ENCODE results near the gene RNF169. TPM values are rescaled to one million over a fixed set of nuclear protein-coding genes. Genes with fewer than 3 reads are reported as not detected.

The RNF169 gene
- total and polyA plus RNA-seq, 8 donors: 19.4 to 23.6 (median 22.2) TPM

DNA sequence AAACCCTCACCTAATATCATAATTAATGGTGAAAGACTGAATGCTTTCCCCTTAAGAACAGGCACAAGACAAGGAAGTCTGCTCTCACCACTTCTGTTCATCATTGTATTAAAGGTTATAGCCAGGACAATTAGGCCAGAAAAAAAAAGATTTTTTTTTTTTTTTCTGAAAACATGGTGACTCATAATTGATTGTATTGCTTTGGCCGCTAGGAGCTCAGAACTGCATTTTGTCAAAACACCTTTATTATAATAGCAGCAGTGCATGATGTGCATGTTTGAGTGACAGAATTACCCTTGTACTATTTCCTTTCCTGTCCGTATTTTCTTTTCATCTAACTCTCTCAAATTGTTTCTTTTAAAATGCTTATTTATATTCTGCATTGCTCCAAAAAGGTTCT is 98.1 kb downstream of the RNF169 start:
- TF ChIP-seq CTCF (IDR thresholded peaks at IDR 0.05): no peak
- intact Hi-C loops (cut with DNase I): no loop called here
- Histone ChIP-seq H3K36me3 (peaks cover 0 to 74% of the 10 kb centered on the region in 2 donors), H3K27me3 (no peaks in the 10 kb centered on the region), H3K4me3 (no peak overlapping the region), H3K9me3 (no peaks in the 10 kb centered on the region), H3K4me1 (no peaks in the 10 kb centered on the region), H3K27ac (no peak overlapping the region)
- no peak for DNase-seq
- no peak for ATAC-seq

DNA sequence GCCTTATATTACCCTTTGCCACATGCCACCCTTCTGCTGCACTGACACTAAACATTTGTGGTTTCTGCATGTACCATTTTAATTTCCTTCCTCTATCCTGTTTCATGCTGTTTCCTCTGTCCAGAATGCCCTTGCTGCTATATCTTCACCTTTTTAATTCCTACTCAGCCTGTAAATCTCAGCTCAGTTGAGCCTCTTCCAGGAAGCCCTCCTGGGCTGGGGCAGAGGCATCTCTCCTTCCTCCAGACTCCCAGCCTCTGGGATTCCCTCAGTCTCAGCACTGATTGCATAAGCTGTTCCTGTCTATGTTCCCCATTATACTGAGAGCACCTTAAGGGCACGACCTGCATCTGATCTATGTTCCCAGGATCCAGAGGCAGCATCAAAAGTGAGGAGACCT is 98.7 kb downstream of the RNF169 start:
- peaks cover 0 to 74% of the 10 kb centered on the region in 2 donors for H3K36me3 ChIP-seq
- H3K27me3 ChIP-seq: no peaks in the 10 kb centered on the region
- intact Hi-C loops (cut with DNase I): no loop called here
- H3K9me3 ChIP-seq: no peaks in the 10 kb centered on the region
- no peak for TF ChIP-seq CTCF (IDR thresholded peaks at IDR 0.05)
- DNase-seq (no peak), ATAC-seq (no peak)
- no peak overlapping the region for H3K27ac ChIP-seq
- H3K4me3 ChIP-seq: no peak overlapping the region
- H3K4me1 ChIP-seq: no peaks in the 10 kb centered on the region

- H3K4me1 ChIP-seq: no peaks in the 10 kb centered on the region
- no peak for ATAC-seq
- TF ChIP-seq CTCF (IDR thresholded peaks at IDR 0.05): no peak
- no peak overlapping the region for H3K4me3 ChIP-seq
- DNase-seq: no peak
- no peaks in the 10 kb centered on the region for H3K27me3 ChIP-seq
- H3K9me3 ChIP-seq: no peaks in the 10 kb centered on the region
- H3K36me3 ChIP-seq: peaks cover 0 to 74% of the 10 kb centered on the region in 2 donors
- H3K27ac ChIP-seq: no peak overlapping the region
- intact Hi-C loops (cut with DNase I): no loop called here
Observed at GRCh38 chr11:74847895-74848294, 99.2 kb downstream of the RNF169 start.

DNA sequence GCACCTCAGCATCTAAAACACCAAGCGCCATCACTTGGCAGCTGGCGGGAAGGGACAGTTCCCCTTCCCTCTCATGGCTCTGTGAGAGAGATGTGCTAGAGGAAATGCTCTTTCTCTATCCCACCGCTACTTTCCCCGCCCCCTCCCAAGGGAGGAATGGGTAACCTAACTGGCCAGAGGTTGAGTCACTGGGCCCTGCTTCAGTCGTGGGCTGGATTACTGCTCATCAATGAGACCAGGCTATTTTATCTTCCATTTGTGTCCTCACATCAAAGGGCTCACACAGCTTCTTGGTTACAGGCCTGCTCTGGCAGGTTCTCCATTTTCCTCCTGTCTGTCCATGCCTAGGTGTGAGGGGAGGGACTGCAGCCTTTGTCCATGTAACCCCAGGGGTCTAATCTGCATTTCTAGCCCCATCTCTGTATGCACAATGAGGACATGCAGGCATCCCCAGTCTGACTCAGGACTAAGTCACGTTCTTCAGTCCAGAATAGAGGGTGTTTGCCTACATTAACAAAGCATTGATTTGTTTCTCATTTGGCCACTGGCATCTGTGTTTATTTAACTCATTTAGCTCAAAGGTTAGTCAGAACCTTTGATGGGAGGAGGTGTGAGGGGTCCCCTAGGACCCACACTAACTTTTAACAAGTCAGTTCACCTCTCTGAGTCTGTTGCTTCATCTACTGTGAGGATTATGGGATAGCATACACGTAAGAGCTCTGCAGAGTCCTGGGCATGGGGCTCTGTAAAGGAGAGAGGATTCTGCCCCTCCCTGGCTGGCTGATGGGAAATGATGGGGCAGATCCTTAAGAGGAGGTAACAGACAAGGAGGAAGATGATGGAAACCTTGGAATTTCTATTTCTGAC is 101.1 kb downstream of the RNF169 start:
- H3K27me3 ChIP-seq: no peaks in the 10 kb centered on the region
- no peaks in the 10 kb centered on the region for H3K9me3 ChIP-seq
- no peak for ATAC-seq
- H3K4me3 ChIP-seq: no peak overlapping the region
- H3K27ac ChIP-seq: no peak overlapping the region
- peaks cover 0 to 62% of the 10 kb centered on the region in 2 donors for H3K36me3 ChIP-seq
- TF ChIP-seq CTCF (IDR thresholded peaks at IDR 0.05): no peak
- intact Hi-C loops (cut with DNase I): no loop called here
- H3K4me1 ChIP-seq: no peaks in the 10 kb centered on the region
- DNase-seq: no peak

- intact Hi-C loops (cut with DNase I): no loop called here
- Histone ChIP-seq H3K4me1 (no peaks in the 10 kb centered on the region), H3K27ac (no peak overlapping the region), H3K4me3 (no peak overlapping the region), H3K27me3 (no peaks in the 10 kb centered on the region), H3K9me3 (no peaks in the 10 kb centered on the region), H3K36me3 (peaks cover 0 to 58% of the 10 kb centered on the region in 2 donors)
- no peak for TF ChIP-seq CTCF (IDR thresholded peaks at IDR 0.05)
- DNase-seq (no peak), ATAC-seq (no peak)
Observed at GRCh38 chr11:74853223-74853622, 104.6 kb downstream of the RNF169 start.

Measured in left lung (tissue), 10 donors.